BLaER1 (cell line): ENCODE measurements around the gene PSMB10.

Source experiments
- H3K27ac ChIP-seq: shearing (Covaris generic); formaldehyde crosslinking; 2 replicates; pipeline ENCODE4 v1.8.1; 2022
- H3K27me3 ChIP-seq: shearing (Covaris generic); formaldehyde crosslinking; 2 replicates; pipeline ENCODE4 v1.8.1; 2022
- H3K36me3 ChIP-seq: shearing (Covaris generic); formaldehyde crosslinking; 2 replicates; pipeline ENCODE4 v1.8.1; 2022
- H3K4me1 ChIP-seq: shearing (Covaris generic); formaldehyde crosslinking; 2 replicates; pipeline ENCODE4 v1.8.1; 2022
- H3K4me2 ChIP-seq: shearing (Covaris generic); formaldehyde crosslinking; 2 replicates; pipeline ENCODE4 v1.8.1; 2022
- H3K4me3 ChIP-seq: shearing (Covaris generic); formaldehyde crosslinking; 2 replicates; pipeline ENCODE4 v1.8.1; 2022
- H3K9ac ChIP-seq: shearing (Covaris generic); formaldehyde crosslinking; 2 replicates; pipeline ENCODE4 v1.8.1; 2022
- H3K9me3 ChIP-seq: shearing (Covaris generic); formaldehyde crosslinking; 2 replicates; pipeline ENCODE4 v1.8.1; 2022
- H4K20me1 ChIP-seq: shearing (Covaris generic); formaldehyde crosslinking; 2 replicates; pipeline ENCODE4 v1.8.1; 2022
- Cebpa-rat ChIP-seq: shearing (Covaris generic); IDR thresholded peaks from 2 replicates; pipeline ENCODE4 v1.8.1; 2022

The PSMB10 gene

GRCh38 chr16:67935101-67935401, 1.6 kb downstream of the PSMB10 start:
- Histone ChIP-seq H3K4me2 (peak overlapping the region; percentile 88), H3K36me3 (peaks cover 50% of the 10 kb centered on the region), H3K4me3 (peak overlapping the region; percentile 93), H4K20me1 (peaks cover 36% of the 10 kb centered on the region), H3K27ac (peak overlapping the region; percentile 96; the same call in 1 of the 2 replicates), H3K4me1 (peaks cover 36% of the 10 kb centered on the region), H3K9me3 (no peaks in the 10 kb centered on the region), H3K9ac (peak overlapping the region; percentile 95), H3K27me3 (no peaks in the 10 kb centered on the region)
- no peak for TF ChIP-seq Cebpa-rat

GRCh38 chr16:67934306-67935100, 2.1 kb downstream of the PSMB10 start:
- Histone ChIP-seq H3K9ac (peak overlapping the region; percentile 95), H3K27ac (0 out of 2 replicates have a peak overlapping the region, but pooled peaks have one; percentile 96), H3K9me3 (no peaks in the 10 kb centered on the region), H3K36me3 (peaks cover 56% of the 10 kb centered on the region), H3K27me3 (no peaks in the 10 kb centered on the region), H3K4me3 (peak overlapping the region; percentile 93; the same call in 1 of the 2 replicates), H3K4me2 (peak overlapping the region; percentile 88), H3K4me1 (peaks cover 36% of the 10 kb centered on the region), H4K20me1 (peaks cover 40% of the 10 kb centered on the region)
- TF ChIP-seq Cebpa-rat: no peak

- Histone ChIP-seq H3K36me3 (peaks cover 63% of the 10 kb centered on the region), H3K4me3 (no peak overlapping the region), H3K4me2 (no peak overlapping the region), H3K27ac (no peak overlapping the region), H3K27me3 (no peaks in the 10 kb centered on the region), H4K20me1 (peaks cover 47% of the 10 kb centered on the region), H3K9ac (no peak overlapping the region), H3K9me3 (no peaks in the 10 kb centered on the region), H3K4me1 (peaks cover 39% of the 10 kb centered on the region)
- no peak for TF ChIP-seq Cebpa-rat
Measured at GRCh38 chr16:67933805-67934204, 2.8 kb downstream of the PSMB10 start.

- Histone ChIP-seq H3K4me2 (no peak overlapping the region), H3K9me3 (no peaks in the 10 kb centered on the region), H4K20me1 (peaks cover 59% of the 10 kb centered on the region), H3K9ac (no peak overlapping the region), H3K27me3 (no peaks in the 10 kb centered on the region), H3K27ac (no peak overlapping the region), H3K4me1 (peaks cover 46% of the 10 kb centered on the region), H3K36me3 (peaks cover 75% of the 10 kb centered on the region), H3K4me3 (no peak overlapping the region)
- no peak for TF ChIP-seq Cebpa-rat
Measured at GRCh38 chr16:67932462-67932840, 4.2 kb downstream of the PSMB10 start.

GRCh38 chr16:67931712-67932461, 4.8 kb downstream of the PSMB10 start, which contains the start of gene CTRL:
CTRL (minus strand) TSS chr16:67931862; CDS start chr16:67931852, 10 bp downstream.
- TF ChIP-seq Cebpa-rat: no peak

GRCh38 chr16:67930678-67931211, 5.9 kb downstream of the PSMB10 start:
- Histone ChIP-seq H3K27ac (no peak overlapping the region), H4K20me1 (peaks cover 76% of the 10 kb centered on the region), H3K4me2 (no peak overlapping the region), H3K9me3 (no peaks in the 10 kb centered on the region), H3K4me3 (no peak overlapping the region), H3K4me1 (peaks cover 56% of the 10 kb centered on the region), H3K27me3 (no peaks in the 10 kb centered on the region), H3K9ac (no peak overlapping the region), H3K36me3 (peaks cover 81% of the 10 kb centered on the region)
- TF ChIP-seq Cebpa-rat: no peak

More at GRCh38 chr16:67931712-67932461, 4.8 kb downstream of the PSMB10 start, which contains the start of gene CTRL:
- Histone ChIP-seq H3K4me1 (peaks cover 46% of the 10 kb centered on the region), H3K27ac (no peak within 1 kb of the TSS), H3K27me3 (no peaks in the 10 kb centered on the region), H3K4me3 (no peak within 1 kb of the TSS), H3K4me2 (no peak within 1 kb of the TSS), H3K9ac (0 out of 2 replicates have a peak within 1 kb of the TSS, but pooled peaks have one; percentile 10), H3K9me3 (no peaks in the 10 kb centered on the region), H4K20me1 (peaks cover 65% of the 10 kb centered on the region), H3K36me3 (peaks cover 81% of the 10 kb centered on the region)

- peaks cover 78% of the 10 kb centered on the region for H3K36me3 ChIP-seq
- no peak overlapping the region for H3K4me3 ChIP-seq
- no peak overlapping the region for H3K4me2 ChIP-seq
- peaks cover 56% of the 10 kb centered on the region for H3K4me1 ChIP-seq
- H3K9me3 ChIP-seq: no peaks in the 10 kb centered on the region
- no peak overlapping the region for H3K9ac ChIP-seq
- H3K27ac ChIP-seq: no peak overlapping the region
- no peaks in the 10 kb centered on the region for H3K27me3 ChIP-seq
- no peak for TF ChIP-seq Cebpa-rat
- H4K20me1 ChIP-seq: peaks cover 77% of the 10 kb centered on the region
Measured at GRCh38 chr16:67930191-67930590, 6.5 kb downstream of the PSMB10 start.

- Histone ChIP-seq H3K4me2 (peak overlapping the region; percentile 91), H3K4me1 (peaks cover 62% of the 10 kb centered on the region), H3K36me3 (peaks cover 69% of the 10 kb centered on the region), H3K27ac (peak overlapping the region; percentile 82), H3K9me3 (no peaks in the 10 kb centered on the region), H4K20me1 (peaks cover 75% of the 10 kb centered on the region), H3K4me3 (no peak overlapping the region), H3K27me3 (no peaks in the 10 kb centered on the region), H3K9ac (peak overlapping the region; percentile 40; the same call in 1 of the 2 replicates)
- no peak for TF ChIP-seq Cebpa-rat
Measured at GRCh38 chr16:67928561-67929364, 7.9 kb downstream of the PSMB10 start.

- peaks cover 70% of the 10 kb centered on the region for H3K36me3 ChIP-seq
- no peaks in the 10 kb centered on the region for H3K27me3 ChIP-seq
- peak overlapping the region; percentile 91 for H3K4me2 ChIP-seq
- H4K20me1 ChIP-seq: peaks cover 78% of the 10 kb centered on the region
- H3K27ac ChIP-seq: peak overlapping the region; percentile 82
- H3K9ac ChIP-seq: no peak overlapping the region
- TF ChIP-seq Cebpa-rat: no peak
- no peak overlapping the region for H3K4me3 ChIP-seq
- H3K9me3 ChIP-seq: no peaks in the 10 kb centered on the region
- H3K4me1 ChIP-seq: peaks cover 68% of the 10 kb centered on the region
Measured at GRCh38 chr16:67928147-67928546, 8.5 kb downstream of the PSMB10 start.
